HL-60 (cell line): ENCODE data around the gene IRF4.

Experiments used
- DNase-seq, 2 experiments: peaks; one replicate each; pipeline ENCODE4 v3.0.0-alpha.2; 2010 to 2020; ENCODE audit warnings: low read depth in 1 of 2, low spot score in 1 of 2
- H3K27ac ChIP-seq: fragments of 250-450 bp; sonication (Bioruptor Pico); replicated peaks from 2 replicates; pipeline ENCODE4 v1.5.1; 2020; ENCODE audit warnings: mild to moderate bottlenecking, moderate library complexity
- H3K27me3 ChIP-seq: fragments of 250-450 bp; sonication (Bioruptor Pico); 2 replicates; pipeline ENCODE4 v1.5.1; 2021; ENCODE audit warnings: mild to moderate bottlenecking, moderate library complexity; ENCODE audit not compliant: insufficient read depth, poor library complexity, severe bottlenecking
- H3K4me3 ChIP-seq: replicated peaks from 2 replicates; pipeline ENCODE4 v1.5.1; 2011; ENCODE audit warnings: mild to moderate bottlenecking, control low read depth, low read length; ENCODE audit not compliant: insufficient read depth
- CTCF ChIP-seq: IDR thresholded peaks from one replicate; pipeline ENCODE4 v1.5.1; 2011; ENCODE audit warnings: low read length, control low read depth, inconsistent platforms; ENCODE audit not compliant: insufficient read depth
- GABPA ChIP-seq: IDR thresholded peaks from 2 replicates; pipeline ENCODE4 v1.6.1; 2012; ENCODE audit warnings: low read depth
- POLR2AphosphoS5 ChIP-seq: IDR thresholded peaks from 2 replicates; pipeline ENCODE4 v1.6.1; 2012; ENCODE audit warnings: low read depth
- SPI1 ChIP-seq: IDR thresholded peaks from 2 replicates; pipeline ENCODE4 v1.6.1; 2012; ENCODE audit warnings: low read depth, mild to moderate bottlenecking, borderline replicate concordance
- TF ChIP-seq, protein P1 (sequence below): IDR thresholded peaks from 2 replicates; pipeline ENCODE4 v1.6.1; 2012; ENCODE audit warnings: low read depth; ENCODE audit not compliant: insufficient replicate concordance

The IRF4 gene

GRCh38 chr6:456358-456867 is 64.9 kb downstream of the IRF4 start:
- Histone ChIP-seq H3K27me3 (peaks cover 2% of the 10 kb centered on the region), H3K4me3 (no peak overlapping the region), H3K27ac (no peak overlapping the region)
- DNase-seq = no peak
- TF ChIP-seq CTCF = no peak
- TF ChIP-seq, protein P1, sequence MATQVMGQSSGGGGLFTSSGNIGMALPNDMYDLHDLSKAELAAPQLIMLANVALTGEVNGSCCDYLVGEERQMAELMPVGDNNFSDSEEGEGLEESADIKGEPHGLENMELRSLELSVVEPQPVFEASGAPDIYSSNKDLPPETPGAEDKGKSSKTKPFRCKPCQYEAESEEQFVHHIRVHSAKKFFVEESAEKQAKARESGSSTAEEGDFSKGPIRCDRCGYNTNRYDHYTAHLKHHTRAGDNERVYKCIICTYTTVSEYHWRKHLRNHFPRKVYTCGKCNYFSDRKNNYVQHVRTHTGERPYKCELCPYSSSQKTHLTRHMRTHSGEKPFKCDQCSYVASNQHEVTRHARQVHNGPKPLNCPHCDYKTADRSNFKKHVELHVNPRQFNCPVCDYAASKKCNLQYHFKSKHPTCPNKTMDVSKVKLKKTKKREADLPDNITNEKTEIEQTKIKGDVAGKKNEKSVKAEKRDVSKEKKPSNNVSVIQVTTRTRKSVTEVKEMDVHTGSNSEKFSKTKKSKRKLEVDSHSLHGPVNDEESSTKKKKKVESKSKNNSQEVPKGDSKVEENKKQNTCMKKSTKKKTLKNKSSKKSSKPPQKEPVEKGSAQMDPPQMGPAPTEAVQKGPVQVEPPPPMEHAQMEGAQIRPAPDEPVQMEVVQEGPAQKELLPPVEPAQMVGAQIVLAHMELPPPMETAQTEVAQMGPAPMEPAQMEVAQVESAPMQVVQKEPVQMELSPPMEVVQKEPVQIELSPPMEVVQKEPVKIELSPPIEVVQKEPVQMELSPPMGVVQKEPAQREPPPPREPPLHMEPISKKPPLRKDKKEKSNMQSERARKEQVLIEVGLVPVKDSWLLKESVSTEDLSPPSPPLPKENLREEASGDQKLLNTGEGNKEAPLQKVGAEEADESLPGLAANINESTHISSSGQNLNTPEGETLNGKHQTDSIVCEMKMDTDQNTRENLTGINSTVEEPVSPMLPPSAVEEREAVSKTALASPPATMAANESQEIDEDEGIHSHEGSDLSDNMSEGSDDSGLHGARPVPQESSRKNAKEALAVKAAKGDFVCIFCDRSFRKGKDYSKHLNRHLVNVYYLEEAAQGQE = no peak
- TF ChIP-seq SPI1 = no peak
- no peak for TF ChIP-seq GABPA
- TF ChIP-seq POLR2AphosphoS5 = no peak

DNA sequence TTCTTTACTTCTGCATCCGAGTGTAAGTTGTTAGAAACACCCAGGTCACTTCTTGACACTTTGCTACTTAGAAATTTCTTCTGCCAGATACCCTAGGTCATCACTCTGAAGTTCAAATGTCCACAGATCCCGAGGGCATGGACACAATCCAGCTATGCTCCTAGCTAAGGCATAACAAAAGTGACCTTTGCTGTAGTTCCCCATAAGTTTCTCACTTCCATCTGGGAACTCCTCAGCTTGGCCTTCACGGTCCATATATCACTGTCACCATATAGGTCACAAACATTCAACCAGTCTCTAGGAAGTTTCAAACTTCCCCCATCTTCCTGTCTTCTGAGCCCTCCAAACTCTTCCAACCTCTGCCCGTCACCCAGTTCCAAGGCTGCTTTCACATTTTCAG is 65.3 kb downstream of the IRF4 start:
- no peak overlapping the region for H3K4me3 ChIP-seq
- TF ChIP-seq POLR2AphosphoS5 (no peak), SPI1 (no peak), CTCF (no peak), GABPA (no peak)
- TF ChIP-seq, protein P1 = no peak
- DNase-seq = no peak
- no peak overlapping the region for H3K27ac ChIP-seq
- peaks cover 2% of the 10 kb centered on the region for H3K27me3 ChIP-seq
